Chondrocyte (in vitro differentiated cells): ENCODE measurements around the gene SLC41A1. TPM values are rescaled to one million over a fixed set of nuclear protein-coding genes. Genes with fewer than 3 reads are reported as not detected.

ENCODE experiments used
- DNase-seq: peaks from one replicate; pipeline ENCODE4 v3.0.0; 2021; ENCODE audit warnings: mixed read lengths, low spot score
- H3K27ac Mint-ChIP-seq: one replicate; pipeline ENCODE4 v1.8.0; 2021; ENCODE audit warnings: mild to moderate bottlenecking, moderate library complexity, mixed read lengths; ENCODE audit not compliant: unreplicated experiment
- H3K27me3 Mint-ChIP-seq: 2 replicates; pipeline ENCODE4 v1.8.0; 2021; ENCODE audit warnings: low read depth, mixed read lengths
- H3K36me3 Mint-ChIP-seq: 2 replicates; pipeline ENCODE4 v1.8.0; 2021; ENCODE audit warnings: low read depth, mixed read lengths
- H3K4me1 Mint-ChIP-seq: 2 replicates; pipeline ENCODE4 v1.8.0; 2021; ENCODE audit warnings: low read depth, mild to moderate bottlenecking, mixed read lengths
- H3K4me3 Mint-ChIP-seq: one replicate; pipeline ENCODE4 v1.8.0; 2021; ENCODE audit warnings: mild to moderate bottlenecking, moderate library complexity, mixed read lengths; ENCODE audit not compliant: unreplicated experiment
- H3K9me3 Mint-ChIP-seq: 2 replicates; pipeline ENCODE4 v1.8.0; 2021; ENCODE audit warnings: low read depth, mixed read lengths
- total RNA-seq: library from RNA; stranded (reverse); gene quantifications from 3 replicates; pipeline ENCODE4 v1.2.1, GENCODE V29; 2021
- TF ChIP-seq, protein P1 (sequence below): fragments of 200-600 bp; sonication (generic); IDR thresholded peaks from 2 replicates; pipeline ENCODE4 v1.5.0; 2021; ENCODE audit warnings: antibody characterized with exemption, mild to moderate bottlenecking, moderate library complexity

The SLC41A1 gene
- total RNA-seq, 1 donor from 2014 or later = 23.5 TPM

DNA sequence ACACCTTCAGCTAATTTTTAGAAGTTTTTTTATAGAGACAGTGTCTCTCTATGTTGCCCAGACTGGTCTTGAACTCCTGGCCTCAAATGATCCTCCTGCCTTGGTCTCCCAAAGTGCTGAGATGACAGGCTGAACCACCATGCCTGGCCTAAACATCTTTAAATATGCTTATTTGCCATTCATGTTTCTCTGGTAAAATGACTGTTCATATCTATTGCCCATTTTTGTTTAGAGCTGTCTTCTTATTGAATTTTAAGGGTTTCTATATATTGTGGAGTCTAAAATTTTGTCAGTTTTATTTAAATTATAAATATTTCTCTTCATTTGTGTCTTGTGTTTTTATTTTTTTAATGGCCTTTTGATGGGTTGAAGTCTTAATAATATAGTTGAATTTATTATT is 40.0 kb upstream of the SLC41A1 start:
- H3K27me3 Mint-ChIP-seq = no peaks in the 10 kb centered on the region
- H3K4me1 Mint-ChIP-seq = no peaks in the 10 kb centered on the region
- TF ChIP-seq, protein P1, sequence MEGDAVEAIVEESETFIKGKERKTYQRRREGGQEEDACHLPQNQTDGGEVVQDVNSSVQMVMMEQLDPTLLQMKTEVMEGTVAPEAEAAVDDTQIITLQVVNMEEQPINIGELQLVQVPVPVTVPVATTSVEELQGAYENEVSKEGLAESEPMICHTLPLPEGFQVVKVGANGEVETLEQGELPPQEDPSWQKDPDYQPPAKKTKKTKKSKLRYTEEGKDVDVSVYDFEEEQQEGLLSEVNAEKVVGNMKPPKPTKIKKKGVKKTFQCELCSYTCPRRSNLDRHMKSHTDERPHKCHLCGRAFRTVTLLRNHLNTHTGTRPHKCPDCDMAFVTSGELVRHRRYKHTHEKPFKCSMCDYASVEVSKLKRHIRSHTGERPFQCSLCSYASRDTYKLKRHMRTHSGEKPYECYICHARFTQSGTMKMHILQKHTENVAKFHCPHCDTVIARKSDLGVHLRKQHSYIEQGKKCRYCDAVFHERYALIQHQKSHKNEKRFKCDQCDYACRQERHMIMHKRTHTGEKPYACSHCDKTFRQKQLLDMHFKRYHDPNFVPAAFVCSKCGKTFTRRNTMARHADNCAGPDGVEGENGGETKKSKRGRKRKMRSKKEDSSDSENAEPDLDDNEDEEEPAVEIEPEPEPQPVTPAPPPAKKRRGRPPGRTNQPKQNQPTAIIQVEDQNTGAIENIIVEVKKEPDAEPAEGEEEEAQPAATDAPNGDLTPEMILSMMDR = no peak
- H3K36me3 Mint-ChIP-seq = peaks cover 22% of the 10 kb centered on the region
- DNase-seq = no peak
- peaks cover 27% of the 10 kb centered on the region for H3K9me3 Mint-ChIP-seq
- H3K4me3 Mint-ChIP-seq = no peak overlapping the region
- no peak overlapping the region for H3K27ac Mint-ChIP-seq

DNA sequence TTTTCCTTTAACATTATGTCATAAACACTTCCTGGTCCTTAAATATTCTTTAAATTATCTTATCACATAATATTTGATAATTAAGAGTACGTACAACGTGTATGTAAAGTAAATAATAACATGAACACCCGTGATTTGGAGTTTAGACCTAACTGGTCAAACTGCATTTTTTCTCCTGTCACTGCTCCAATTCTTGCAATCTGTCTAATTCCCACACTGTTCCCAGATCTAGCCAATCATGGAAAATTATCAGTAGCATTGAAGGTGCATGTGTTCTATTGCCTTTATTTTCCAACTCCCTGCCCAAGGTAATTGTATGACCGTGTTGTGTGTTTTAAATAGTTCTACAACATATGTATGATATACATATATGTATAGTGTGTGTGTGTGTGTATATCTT is 39.0 kb upstream of the SLC41A1 start:
- Mint-ChIP-seq H3K27ac (no peak overlapping the region), H3K36me3 (peaks cover 20% of the 10 kb centered on the region), H3K27me3 (no peaks in the 10 kb centered on the region), H3K4me3 (no peak overlapping the region), H3K9me3 (peaks cover 24% of the 10 kb centered on the region), H3K4me1 (no peaks in the 10 kb centered on the region)
- no peak for DNase-seq
- TF ChIP-seq, protein P1 = no peak

DNA sequence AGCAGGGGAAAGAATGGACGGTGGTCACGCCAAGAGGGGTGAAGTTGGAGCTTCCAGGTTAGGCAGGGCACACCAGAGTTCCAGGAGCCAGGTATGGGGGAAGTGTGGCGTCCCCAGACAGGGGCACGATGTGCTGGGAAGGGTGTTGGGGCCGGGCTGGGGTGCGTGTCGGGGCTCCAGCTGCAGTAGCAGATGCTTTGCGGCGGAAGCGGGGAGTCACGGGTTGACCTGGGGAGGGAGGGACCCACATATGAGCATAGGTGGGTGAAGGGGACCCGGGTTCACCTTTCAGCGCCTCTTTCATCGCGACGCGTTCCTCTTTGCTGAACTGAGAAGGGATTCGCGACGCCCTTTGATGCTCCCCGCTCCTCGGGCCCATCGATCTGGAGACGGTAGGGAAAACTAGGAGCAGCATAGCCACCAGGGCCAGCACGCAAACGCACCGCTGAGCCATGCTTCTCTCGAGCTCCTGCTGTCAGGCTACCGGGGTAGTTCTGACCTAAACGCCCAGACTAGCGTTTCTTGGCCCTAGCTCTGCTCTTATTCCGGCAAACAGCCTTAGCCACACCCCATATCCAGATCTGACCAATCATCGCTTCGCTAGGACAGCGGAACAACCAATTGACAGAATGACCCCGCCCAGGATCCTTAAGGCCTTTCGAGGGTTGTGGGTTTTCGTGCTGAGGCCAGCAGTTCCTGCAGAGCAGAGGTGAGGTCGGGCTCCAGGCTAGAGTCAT is 36.8 kb upstream of the SLC41A1 start, which contains the start of gene PM20D1:
Gene PM20D1 (minus strand): TSS at position 514 of the 737 bp plus-strand sequence. CDS start 60 bp downstream, at position 454.
- Mint-ChIP-seq H3K27me3 (no peaks in the 10 kb centered on the region), H3K36me3 (peaks cover 2% of the 10 kb centered on the region), H3K9me3 (peaks cover 9% of the 10 kb centered on the region), H3K4me1 (no peaks in the 10 kb centered on the region), H3K4me3 (no peak within 1 kb of the TSS), H3K27ac (no peak within 1 kb of the TSS)
- TF ChIP-seq, protein P1 = no peak
- no peak for DNase-seq

DNA sequence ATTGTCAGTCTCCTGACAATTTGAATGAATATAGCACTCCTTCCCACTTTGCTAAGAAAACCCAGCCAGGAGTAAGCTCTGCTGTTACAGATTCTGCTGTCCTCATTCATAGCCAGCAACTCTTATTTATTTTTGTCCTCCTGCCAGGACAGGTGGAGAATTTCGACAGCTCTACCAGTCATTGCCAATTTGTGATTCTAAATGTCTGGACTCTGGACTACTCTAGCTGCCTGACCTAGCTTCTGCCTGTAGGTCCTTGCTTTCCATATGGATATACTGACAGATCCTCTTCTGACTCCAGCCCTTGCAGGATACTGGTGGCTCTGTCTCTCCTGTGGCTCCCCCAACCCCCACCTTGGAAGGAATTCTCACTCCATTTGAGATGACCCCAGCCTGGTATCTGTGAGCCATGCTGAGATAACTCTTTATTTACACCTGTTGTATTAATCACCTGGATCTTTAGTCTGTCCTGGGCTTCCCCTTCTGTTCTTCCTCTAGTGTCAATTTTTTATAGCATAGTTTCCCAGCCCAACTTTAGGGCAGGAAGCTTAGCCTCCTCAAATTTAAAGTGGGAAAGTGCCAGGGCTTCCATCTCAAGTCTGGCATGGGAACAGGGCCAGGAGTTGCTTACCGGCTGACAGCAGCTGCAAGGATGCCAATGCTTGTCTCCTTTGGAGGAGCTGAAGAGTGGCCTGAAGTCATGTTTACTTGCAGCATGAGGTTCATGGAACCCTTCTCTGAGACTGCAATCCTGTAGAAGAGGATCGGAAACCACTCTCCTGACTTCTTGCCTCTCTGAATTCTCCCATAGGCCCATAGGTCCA is 30.2 kb upstream of the SLC41A1 start:
- H3K27ac Mint-ChIP-seq = no peak overlapping the region
- peaks cover 6% of the 10 kb centered on the region for H3K4me1 Mint-ChIP-seq
- no peaks in the 10 kb centered on the region for H3K9me3 Mint-ChIP-seq
- no peak for DNase-seq
- H3K4me3 Mint-ChIP-seq = no peak overlapping the region
- no peaks in the 10 kb centered on the region for H3K27me3 Mint-ChIP-seq
- no peaks in the 10 kb centered on the region for H3K36me3 Mint-ChIP-seq
- TF ChIP-seq, protein P1 = no peak

DNA sequence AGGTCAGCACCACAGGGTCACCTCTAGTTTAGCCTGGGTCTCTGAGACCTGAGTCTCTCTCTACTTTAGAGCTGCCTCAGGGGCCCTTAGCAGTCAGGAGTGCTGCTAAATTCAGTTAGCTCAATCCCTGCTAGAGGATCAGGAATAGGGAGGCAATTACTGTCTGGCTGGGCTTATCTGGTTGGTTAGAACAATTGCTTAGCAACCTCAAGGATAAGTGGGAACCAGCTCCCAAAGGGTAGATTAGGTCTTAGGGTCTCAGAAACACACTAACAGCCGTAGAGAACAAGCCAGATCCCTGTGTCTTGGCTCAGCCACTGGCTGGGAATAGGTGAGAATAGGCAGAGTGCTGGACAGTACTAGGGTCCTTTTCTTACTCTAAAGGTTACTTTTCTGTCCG is 29.2 kb upstream of the SLC41A1 start:
- H3K4me3 Mint-ChIP-seq = no peak overlapping the region
- no peak for DNase-seq
- H3K27me3 Mint-ChIP-seq = no peaks in the 10 kb centered on the region
- H3K36me3 Mint-ChIP-seq = no peaks in the 10 kb centered on the region
- peaks cover 13% of the 10 kb centered on the region for H3K4me1 Mint-ChIP-seq
- H3K27ac Mint-ChIP-seq = no peak overlapping the region
- H3K9me3 Mint-ChIP-seq = no peaks in the 10 kb centered on the region
- TF ChIP-seq, protein P1 = no peak
